ENCODE measurements around the gene CFAP298. TPM values are rescaled to one million over a fixed set of nuclear protein-coding genes. Genes with fewer than 3 reads are reported as not detected.

The CFAP298 gene
- total RNA-seq, 1 donor, result 14.8 TPM

Small RNA genes within 50 kb of the gene (small RNA-seq; reads per million reads assigned to genes)
- gene RNA5SP490, result not detected

Other genes with a start within 250 kb of the CFAP298 start
- gene URB1, start 219.4 kb downstream of the CFAP298 start, total RNA-seq, result 15.9 and 21.7 TPM in 2 replicates
- gene EVA1C, start 199.7 kb downstream of the CFAP298 start, total RNA-seq, result 5.0 and 8.0 TPM in 2 replicates
- 0.72 TPM in 1 of 2 replicates, not detected in the other for gene TCP10L, start 26.9 kb downstream of the CFAP298 start, total RNA-seq
- gene SYNJ1, start 115.6 kb upstream of the CFAP298 start, total RNA-seq, result 5.6 and 6.2 TPM in 2 replicates
- 33.6 and 34.0 TPM in 2 replicates for gene PAXBP1, start 159.4 kb upstream of the CFAP298 start, total RNA-seq

Measured in osteoblast (primary cell).